Adrenal gland (tissue), 12 donors: Measurements from ENCODE around the gene TRMU. TPM values are rescaled to one million over a fixed set of nuclear protein-coding genes. Genes with fewer than 3 reads are reported as not detected.

Experiments used
- DNase-seq, 7 donors: peaks; one replicate each; pipeline ENCODE4 v3.0.0-alpha.2; 2019 to 2020
- H3K27ac ChIP-seq, 5 donors: fragments of 200-600 bp; sonication (generic) in 4 of 5; 1 replicate in 3 of 5; 2 replicates in 2 of 5; pipeline versions ENCODE4 v1.5.1 to v1.8.0; 2016 to 2020; ENCODE audit warnings: mild to moderate bottlenecking in 1 of 5
- H3K27me3 ChIP-seq: fragments of 200-600 bp; 2 replicates; pipeline ENCODE4 v1.8.0; 2021
- H3K36me3 ChIP-seq, 2 donors: fragments of 200-600 bp; replicated peaks in 1 of 2; 1 replicate in 1 of 2; 2 replicates in 1 of 2; pipeline versions ENCODE4 v1.5.1 to v1.8.0; 2018 to 2022
- H3K4me1 ChIP-seq, 2 donors: fragments of 200-600 bp; replicated peaks in 1 of 2; 1 replicate in 1 of 2; 2 replicates in 1 of 2; pipeline versions ENCODE4 v1.5.1 to v1.8.0; 2018 to 2021
- H3K4me3 ChIP-seq, 4 donors: fragments of 200-600 bp; sonication (generic) in 3 of 4; one replicate each; pipeline ENCODE4 v1.5.1; 2016 to 2018
- H3K9me3 ChIP-seq, 3 donors: fragments of 200-600 bp; sonication (generic) in 1 of 3; replicated peaks in 1 of 3; 1 replicate in 2 of 3; 2 replicates in 1 of 3; pipeline versions ENCODE4 v1.5.1 to v1.8.0; 2016 to 2021
- CTCF ChIP-seq, 6 experiments: fragments of 450-650 bp in 4 of 6; fragments of 200-600 bp in 2 of 6; sonication (generic) in 1 of 6; IDR thresholded peaks; 1 replicate in 5 of 6; 2 replicates in 1 of 6; pipeline versions ENCODE4 v1.5.1 to v1.8.0; 2016 to 2021; ENCODE audit warnings: antibody characterized with exemption in 6 of 6, mild to moderate bottlenecking in 2 of 6, moderate library complexity in 1 of 6
- POLR2A ChIP-seq, 2 donors: fragments of 450-650 bp; IDR thresholded peaks; one replicate each; pipeline ENCODE4 v1.6.1; 2017; ENCODE audit warnings: antibody characterized with exemption in 2 of 2, mild to moderate bottlenecking in 2 of 2, moderate library complexity in 1 of 2
- WGBS, 4 donors: extraction: QIAGEN DNeasy Blood & Tissue Kit in 2 of 4; methylation state at CpG; one replicate each; pipeline versions ENCODE4 v1.1.5 to v1.1.7; 2013 to 2017; 5-methylcytosine and 5-hydroxymethylcytosine counted together
- intact Hi-C, 2 donors: fragments of 100-400 bp; cut with DNase I; formaldehyde crosslinking; loops; one replicate each; pipeline versions ENCODE4 v1.14.1 to v1.15.0; 2022 to 2023
- polyA plus RNA-seq, 3 donors: library from polyadenylated mRNA; stranded (reverse); fragments of 200-250 nt in 2 of 3; fragments of 350-450 nt in 1 of 3; fragmentation: Illumina TruSeq in 1 of 3; extraction: RNeasy Lipid Tissue Mini Kit (QIAGEN cat#74804) in 1 of 3; gene quantifications; one replicate each; pipeline ENCODE4 v1.2.3, GENCODE V29; 2013 to 2014
- total RNA-seq, 9 donors: library from RNA; depleted of rRNA in 4 of 9; stranded (reverse); fragments of >200 nt in 4 of 9; fragments of 120-200 nt in 1 of 9; fragmentation: NEBNext Ultra II Directional in 1 of 9; extraction: Animal tissue kit (Norgen Biotek cat#: 25700) in 1 of 9; gene quantifications; one replicate each; pipeline versions ENCODE4 v1.1.0 to v1.2.4, GENCODE V29; 2013 to 2023
- donor health status: healthy with polysubstance abuse.
- donor health status: Bipolar disorder and iron deficiency.
- donor health status: DM: yes; HTN: yes; CAD: no.
- donor health status: DM: no; HTN: no; CAD: no.
- donor health status: DM: no; HTN: no; CAD: no.
- donor health status: DM: yes; HTN: yes; CAD: no.

The TRMU gene
- total and polyA plus RNA-seq, 12 donors = 20.2 to 107 (median 36.5) TPM

GRCh38 chr22:46338636-46339035 is 3.1 kb downstream of the TRMU start:
- 78 to 88% (median 88%) methylated on average over 8 of the region's 8 CpGs for WGBS, 4 donors
- Histone ChIP-seq H3K9me3 (no peaks in the 10 kb centered on the region), H3K4me1 (peaks cover 8 to 10% of the 10 kb centered on the region in 2 donors), H3K27me3 (no peaks in the 10 kb centered on the region), H3K4me3 (no peak overlapping the region), H3K36me3 (peaks cover 0 to 52% of the 10 kb centered on the region in 2 donors), H3K27ac (no peak overlapping the region)
- intact Hi-C loops = no loop called here
- no peak for TF ChIP-seq POLR2A (IDR thresholded peaks at IDR 0.05)
- TF ChIP-seq CTCF (IDR thresholded peaks at IDR 0.05) = no peak
- no peak for DNase-seq

- Histone ChIP-seq H3K27ac (no peak overlapping the region), H3K36me3 (peaks cover 0 to 64% of the 10 kb centered on the region in 2 donors)
- 93 to 96% (median 95%) methylated on average over 5 of the region's 5 CpGs for WGBS, 4 donors
Observed at GRCh38 chr22:46339956-46340355, 4.4 kb downstream of the TRMU start.

GRCh38 chr22:46340676-46341075 is 5.2 kb downstream of the TRMU start:
- intact Hi-C loops = no loop called here
- Histone ChIP-seq H3K27ac (no peak overlapping the region), H3K9me3 (no peaks in the 10 kb centered on the region), H3K36me3 (peaks cover 0 to 71% of the 10 kb centered on the region in 2 donors), H3K4me1 (peaks cover 8 to 10% of the 10 kb centered on the region in 2 donors), H3K4me3 (no peak overlapping the region), H3K27me3 (no peaks in the 10 kb centered on the region)
- 91 to 95% (median 94%) methylated on average over 11 to 13 of the region's 13 CpGs for WGBS, 4 donors
- no peak for TF ChIP-seq CTCF (IDR thresholded peaks at IDR 0.05)
- TF ChIP-seq POLR2A (IDR thresholded peaks at IDR 0.05) = no peak
- no peak for DNase-seq

More at GRCh38 chr22:46339956-46340355, 4.4 kb downstream of the TRMU start:
- intact Hi-C loops = no loop called here
- Histone ChIP-seq H3K4me3 (no peak overlapping the region), H3K4me1 (peaks cover 8 to 10% of the 10 kb centered on the region in 2 donors), H3K27me3 (no peaks in the 10 kb centered on the region), H3K9me3 (no peaks in the 10 kb centered on the region)
- no peak for TF ChIP-seq POLR2A (IDR thresholded peaks at IDR 0.05)
- TF ChIP-seq CTCF (IDR thresholded peaks at IDR 0.05) = no peak
- no peak for DNase-seq

- H3K27me3 ChIP-seq = no peaks in the 10 kb centered on the region
- no peak overlapping the region for H3K27ac ChIP-seq
- H3K4me3 ChIP-seq = no peak overlapping the region
- no peak for DNase-seq
- peaks cover 0 to 96% of the 10 kb centered on the region in 2 donors for H3K36me3 ChIP-seq
- WGBS, 4 donors = 87 to 88% (median 88%) methylated on average over 19 of the region's 19 CpGs
- no peaks in the 10 kb centered on the region for H3K9me3 ChIP-seq
- intact Hi-C loops = no loop called here
- TF ChIP-seq CTCF (IDR thresholded peaks at IDR 0.05) (no peak), POLR2A (IDR thresholded peaks at IDR 0.05) (no peak)
- H3K4me1 ChIP-seq = peaks cover 0 to 7% of the 10 kb centered on the region in 2 donors
Observed at GRCh38 chr22:46346680-46347405, 11.3 kb downstream of the TRMU start.
